HG03064 (cell line): ENCODE measurements around the gene IL32.

Experiments used
- ATAC-seq: cut with Tn5 transposase; IDR thresholded peaks from one replicate; pipeline ENCODE4 v1.9.1; 2021; ENCODE audit warnings: low read depth; ENCODE audit not compliant: unreplicated experiment

IL32 gene, protein sequence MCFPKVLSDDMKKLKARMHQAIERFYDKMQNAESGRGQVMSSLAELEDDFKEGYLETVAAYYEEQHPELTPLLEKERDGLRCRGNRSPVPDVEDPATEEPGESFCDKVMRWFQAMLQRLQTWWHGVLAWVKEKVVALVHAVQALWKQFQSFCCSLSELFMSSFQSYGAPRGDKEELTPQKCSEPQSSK

GRCh38 chr16:3065069-3065741, at the start of gene IL32:
IL32 (plus strand) TSS chr16:3065640; CDS start chr16:3065812, 172 bp downstream.
- ATAC-seq: no peak

DNA sequence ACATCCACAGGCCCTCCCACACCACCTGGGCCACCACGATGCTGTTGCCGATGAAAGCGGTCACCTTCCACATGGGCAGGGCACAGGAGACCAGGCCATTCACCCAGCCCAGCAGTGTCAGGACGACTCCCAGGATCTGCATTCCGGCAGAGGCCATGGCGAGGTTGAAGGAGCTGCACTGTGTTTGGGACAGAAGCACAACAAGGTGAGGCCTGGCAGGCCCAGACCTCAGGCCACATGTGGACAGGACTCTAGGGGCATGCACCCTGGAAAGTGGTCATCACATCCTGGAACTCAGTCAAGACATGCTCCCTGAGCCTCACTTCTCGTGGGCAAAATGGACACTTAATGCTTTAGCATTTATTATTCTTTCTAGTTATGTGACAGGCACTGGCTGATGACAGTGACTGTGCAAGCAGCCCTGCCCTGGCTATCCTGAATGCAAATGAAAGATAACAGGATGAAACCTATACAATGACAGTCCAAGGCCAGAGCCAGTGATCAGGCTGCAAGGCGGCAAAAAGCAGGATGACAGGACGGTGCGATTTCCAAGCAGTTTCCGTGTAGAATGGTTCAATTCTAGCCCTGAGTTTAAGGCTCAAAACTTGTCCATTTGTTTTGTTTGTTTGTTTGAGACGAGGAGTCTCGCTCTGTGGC, 49.4 kb upstream of the IL32 start:
- ATAC-seq: no peak

DNA sequence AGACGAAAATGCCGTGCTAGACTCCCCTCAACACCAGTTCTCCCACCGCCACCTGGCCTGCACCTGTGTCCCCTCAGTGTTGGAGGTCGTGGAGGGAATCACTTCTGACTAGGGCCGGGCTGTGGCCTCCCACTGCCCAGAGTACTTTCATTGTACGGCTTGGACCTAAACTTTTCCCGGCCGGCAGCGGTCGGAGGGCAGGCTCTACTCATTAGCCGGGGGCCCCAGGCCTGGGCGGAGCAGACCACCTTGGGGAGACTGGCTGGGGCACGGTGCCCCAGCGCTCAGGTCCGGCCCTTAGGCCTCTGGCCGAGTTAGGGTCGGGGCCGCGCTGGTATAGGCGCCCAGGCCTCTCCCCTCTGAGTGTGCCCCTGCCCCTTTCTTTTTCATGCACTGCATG, 48.1 kb upstream of the IL32 start:
- ATAC-seq: no peak

DNA sequence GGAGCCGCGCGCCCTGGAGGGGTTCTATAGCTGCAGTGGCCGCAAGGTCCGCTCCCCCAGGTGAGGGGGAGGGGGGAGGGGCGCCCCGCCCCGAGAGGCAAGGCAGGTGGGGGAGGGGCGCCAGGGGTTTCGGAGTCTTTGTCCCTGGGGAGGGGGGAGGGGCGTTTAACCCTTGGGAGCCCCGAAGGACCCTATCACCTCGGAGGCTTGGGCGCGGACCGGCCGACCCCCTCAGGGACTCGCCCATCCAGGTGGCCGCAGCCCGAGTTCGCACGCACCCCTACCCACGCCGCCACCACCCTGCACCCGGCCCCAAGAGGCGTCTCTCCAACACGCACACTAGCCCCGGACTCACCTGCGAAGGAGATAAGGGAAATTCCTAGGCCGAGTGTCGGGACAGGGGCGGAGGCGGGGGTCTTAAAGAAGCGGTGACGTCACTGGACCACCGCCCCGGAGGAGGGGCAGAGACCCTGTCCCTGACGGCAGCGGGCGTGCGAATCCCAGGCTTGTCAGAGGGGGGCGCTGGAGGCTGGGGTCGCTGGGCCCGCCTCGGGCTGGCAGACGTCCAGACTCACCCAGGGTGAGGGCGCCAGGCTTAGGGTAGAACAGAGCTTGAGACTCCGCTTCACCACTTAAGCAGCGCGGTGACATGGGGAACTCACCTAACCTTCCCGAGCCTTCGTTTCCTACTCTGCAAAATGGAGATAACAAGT, 47.5 kb upstream of the IL32 start, which contains the start of gene CLDN6:
TSS of gene CLDN6 (minus strand) at position 390 of the 713 bp plus-strand sequence. CDS start 2,162 bp downstream, outside the sequence.
- ATAC-seq: no peak

DNA sequence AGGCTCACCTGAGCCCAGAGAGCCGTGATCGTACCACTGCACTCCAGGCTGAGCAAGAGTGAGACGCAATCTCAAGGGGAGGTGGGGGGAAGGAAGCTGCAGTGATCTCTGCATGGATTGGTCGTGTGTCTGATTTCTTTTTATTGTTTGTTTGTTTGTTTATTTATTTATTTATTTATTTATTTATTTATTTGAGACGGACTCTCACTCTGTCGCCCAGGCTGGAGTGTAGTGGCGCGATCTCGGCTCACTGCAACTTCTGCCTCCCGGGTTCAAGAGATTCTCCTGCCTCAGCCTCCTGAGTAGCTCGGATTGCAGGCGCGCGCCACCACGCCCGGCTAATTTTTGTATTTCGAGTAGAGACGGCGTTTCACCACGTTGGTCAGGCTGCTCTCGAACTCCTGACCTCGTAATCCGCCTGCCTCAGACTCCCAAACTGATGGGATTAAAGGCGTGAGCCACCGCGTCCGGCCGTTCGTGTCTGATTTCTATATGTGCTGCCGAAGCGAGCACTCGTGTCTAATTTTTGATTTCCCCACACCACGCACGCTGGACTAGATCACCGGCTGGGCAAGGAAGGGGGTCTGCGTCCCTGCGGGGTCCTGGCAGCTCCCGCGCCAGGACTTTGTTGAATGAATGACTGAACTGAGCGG, 45.7 kb upstream of the IL32 start:
- no peak for ATAC-seq

DNA sequence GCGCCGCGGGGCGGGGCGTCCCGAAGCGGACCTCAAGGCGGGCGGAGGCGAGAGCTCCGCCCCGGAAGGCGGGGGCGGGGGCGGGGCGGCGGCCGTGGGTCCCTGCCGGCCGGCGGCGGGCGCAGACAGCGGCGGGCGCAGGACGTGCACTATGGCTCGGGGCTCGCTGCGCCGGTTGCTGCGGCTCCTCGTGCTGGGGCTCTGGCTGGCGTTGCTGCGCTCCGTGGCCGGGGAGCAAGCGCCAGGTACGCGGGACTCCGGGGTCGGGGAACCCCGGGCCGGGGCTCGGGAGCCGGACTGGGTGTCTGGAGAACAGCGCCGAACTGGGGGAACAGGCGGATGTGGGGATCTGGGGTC, 45.2 kb upstream of the IL32 start, which contains the start of gene TNFRSF12A:
TSS of gene TNFRSF12A (plus strand) at position 122 of the 357 bp plus-strand sequence. CDS start at position 152, 30 bp downstream.
- no peak for ATAC-seq

GRCh38 chr16:3020604-3021448, 44.6 kb upstream of the IL32 start:
- ATAC-seq: no peak

DNA sequence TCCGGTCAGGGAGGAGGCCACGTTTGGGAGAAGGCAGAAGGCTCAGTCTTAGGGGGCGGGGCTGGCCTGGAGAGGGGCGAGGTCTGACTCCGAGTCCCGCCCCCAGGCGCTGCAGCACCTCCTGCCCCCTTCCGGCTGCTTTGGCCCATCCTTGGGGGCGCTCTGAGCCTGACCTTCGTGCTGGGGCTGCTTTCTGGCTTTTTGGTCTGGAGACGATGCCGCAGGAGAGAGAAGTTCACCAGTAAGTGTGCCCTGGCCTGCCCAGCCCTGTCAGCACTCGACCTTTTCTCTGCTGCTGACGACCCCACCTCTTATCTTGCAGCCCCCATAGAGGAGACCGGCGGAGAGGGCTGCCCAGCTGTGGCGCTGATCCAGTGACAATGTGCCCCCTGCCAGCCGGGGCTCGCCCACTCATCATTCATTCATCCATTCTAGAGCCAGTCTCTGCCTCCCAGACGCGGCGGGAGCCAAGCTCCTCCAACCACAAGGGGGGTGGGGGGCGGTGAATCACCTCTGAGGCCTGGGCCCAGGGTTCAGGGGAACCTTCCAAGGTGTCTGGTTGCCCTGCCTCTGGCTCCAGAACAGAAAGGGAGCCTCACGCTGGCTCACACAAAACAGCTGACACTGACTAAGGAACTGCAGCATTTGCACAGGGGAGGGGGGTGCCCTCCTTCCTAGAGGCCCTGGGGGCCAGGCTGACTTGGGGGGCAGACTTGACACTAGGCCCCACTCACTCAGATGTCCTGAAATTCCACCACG, 43.8 kb upstream of the IL32 start:
- ATAC-seq: no peak

- ATAC-seq: no peak
Measured at GRCh38 chr16:3022208-3022683, 43.2 kb upstream of the IL32 start.

- no peak for ATAC-seq
Measured at GRCh38 chr16:3022684-3023414, 42.6 kb upstream of the IL32 start.

DNA sequence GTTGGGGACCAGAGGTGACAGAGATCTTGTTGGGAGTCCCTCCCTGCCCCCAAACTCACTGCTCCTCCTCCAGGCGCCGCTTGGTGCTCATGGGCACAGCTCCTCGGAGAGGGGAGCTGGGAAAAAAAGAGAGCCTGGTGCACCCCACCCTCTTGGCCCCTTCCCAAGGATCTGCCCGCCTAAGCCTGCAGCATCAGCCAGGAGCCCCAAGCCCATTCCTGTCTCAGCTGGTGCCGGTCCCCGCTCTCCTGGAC, 42.1 kb upstream of the IL32 start:
- ATAC-seq: no peak

GRCh38 chr16:3023669-3024478, 41.6 kb upstream of the IL32 start, which contains the start of the genes HCFC1R1 and THOC6:
HCFC1R1 (minus strand) TSS chr16:3023942; CDS start chr16:3023941, 1 bp downstream.
THOC6 (plus strand) TSS chr16:3024035; CDS start chr16:3024327, 292 bp downstream.
- peak; percentile 64 for ATAC-seq

DNA sequence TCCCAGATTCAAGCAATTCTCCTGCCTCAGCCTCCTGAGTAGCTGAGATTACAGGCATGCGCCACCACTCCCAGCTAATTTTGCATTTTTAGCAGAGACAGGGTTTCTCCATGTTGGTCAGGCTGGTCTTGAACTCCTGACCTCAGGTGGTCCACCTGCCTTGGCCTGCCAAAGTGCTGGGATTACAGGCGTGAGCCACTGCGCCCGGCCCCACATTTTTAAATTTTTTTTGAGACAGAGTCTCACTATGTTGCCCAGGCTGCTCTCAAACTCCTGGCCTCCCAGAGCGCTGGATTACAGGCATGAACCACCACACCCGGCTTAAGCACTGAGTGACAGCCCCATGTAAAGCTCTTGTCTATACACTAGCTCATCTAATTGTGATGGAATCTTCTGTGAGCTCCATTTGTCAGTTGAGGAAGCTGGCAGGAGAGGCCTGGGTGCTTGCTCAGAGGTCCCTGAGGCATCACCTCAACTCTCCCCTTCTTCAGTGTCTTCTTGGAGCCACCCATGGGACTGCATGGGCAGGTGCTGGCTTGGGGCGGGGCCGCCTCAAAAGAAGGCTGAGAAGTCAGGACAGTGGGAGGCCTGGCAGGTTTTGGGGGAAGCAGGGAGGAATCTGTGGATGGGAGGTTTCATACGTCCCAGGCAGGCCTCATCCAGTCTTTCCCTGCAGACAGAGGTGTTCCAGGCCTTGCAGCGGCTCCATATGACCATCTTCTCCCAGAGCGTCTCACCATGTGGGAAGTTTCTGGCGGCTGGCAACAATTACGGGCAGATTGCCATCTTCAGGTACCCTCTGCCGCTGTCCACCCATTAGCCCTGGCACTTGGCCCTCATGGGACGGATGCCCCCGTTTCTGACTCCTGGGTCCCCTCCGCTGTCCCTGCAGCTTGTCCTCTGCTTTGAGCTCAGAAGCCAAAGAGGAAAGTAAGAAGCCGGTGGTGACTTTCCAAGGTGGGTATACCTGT, 40.1 kb upstream of the IL32 start:
- no peak for ATAC-seq

GRCh38 chr16:3026003-3026378, 39.4 kb upstream of the IL32 start:
- no peak for ATAC-seq

DNA sequence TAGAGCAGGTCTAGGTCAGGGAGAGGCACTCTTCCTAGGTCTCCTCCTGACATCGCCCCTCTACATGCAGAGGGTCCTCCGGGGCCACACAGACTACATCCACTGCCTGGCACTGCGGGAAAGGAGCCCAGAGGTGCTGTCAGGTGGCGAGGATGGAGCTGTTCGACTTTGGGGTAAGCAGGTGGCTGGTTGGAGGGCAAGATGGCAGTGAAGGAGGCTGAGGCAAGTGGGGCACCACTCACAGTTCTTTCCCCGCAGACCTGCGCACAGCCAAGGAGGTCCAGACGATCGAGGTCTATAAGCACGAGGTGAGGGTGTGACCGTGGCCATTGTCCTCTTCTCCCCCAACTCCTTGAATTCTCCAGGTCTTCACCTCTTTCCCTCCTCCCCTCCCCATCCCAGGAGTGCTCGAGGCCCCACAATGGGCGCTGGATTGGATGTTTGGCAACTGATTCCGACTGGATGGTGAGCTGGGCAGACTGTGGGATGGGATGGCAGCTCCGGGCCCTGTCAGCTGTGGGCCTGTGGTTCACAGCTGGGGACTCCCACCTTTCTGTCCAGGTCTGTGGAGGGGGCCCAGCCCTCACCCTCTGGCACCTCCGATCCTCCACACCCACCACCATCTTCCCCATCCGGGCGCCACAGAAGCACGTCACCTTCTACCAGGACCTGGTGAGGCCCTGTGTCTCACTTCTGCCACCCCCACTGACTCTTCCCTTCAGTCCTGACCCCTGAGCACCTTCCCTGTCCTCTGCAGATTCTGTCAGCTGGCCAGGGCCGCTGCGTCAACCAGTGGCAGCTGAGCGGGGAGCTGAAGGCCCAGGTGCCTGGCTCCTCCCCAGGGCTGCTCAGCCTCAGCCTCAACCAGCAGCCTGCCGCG, 38.6 kb upstream of the IL32 start:
- ATAC-seq: no peak

DNA sequence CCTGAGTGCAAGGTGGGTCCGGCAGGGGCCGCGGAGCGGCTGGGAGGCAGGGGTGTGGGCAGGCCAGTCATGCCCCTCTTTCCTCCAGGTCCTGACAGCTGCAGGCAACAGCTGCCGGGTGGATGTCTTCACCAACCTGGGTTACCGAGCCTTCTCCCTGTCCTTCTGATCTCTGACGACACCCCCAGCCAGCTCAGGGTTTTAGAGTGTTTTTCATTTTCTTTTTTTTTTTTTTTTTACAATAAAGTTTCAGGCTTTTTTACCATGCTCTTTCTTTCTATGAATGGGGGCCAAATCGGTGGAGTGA, 38.0 kb upstream of the IL32 start:
- no peak for ATAC-seq
